Smooth muscle cell (in vitro differentiated cells): Measurements from ENCODE around the gene MAN1A2. TPM values are rescaled to one million over a fixed set of nuclear protein-coding genes. Genes with fewer than 3 reads are reported as not detected.

Experiments used
- DNase-seq: peaks from one replicate; lab custom pipeline; 2025; ENCODE audit not compliant: unreplicated experiment; lab: John Stamatoyannopoulos, UW
- H2AFZ ChIP-seq: fragments of 200-600 bp; sonication (generic); 2 replicates; pipeline ENCODE4 v1.6.0; 2016; ENCODE audit warnings: antibody characterized with exemption, low read depth, mild to moderate bottlenecking
- H3F3A ChIP-seq: fragments of 200-600 bp; sonication (generic); 2 replicates; pipeline ENCODE4 v1.6.0; 2017; ENCODE audit warnings: antibody characterized with exemption, low read depth
- H3K27ac ChIP-seq: fragments of 200-600 bp; sonication (generic); 2 replicates; pipeline ENCODE4 v1.5.1; 2016; ENCODE audit warnings: low read depth, mild to moderate bottlenecking
- H3K27me3 ChIP-seq: fragments of 200-600 bp; sonication (generic); 2 replicates; pipeline ENCODE4 v1.6.1; 2016; ENCODE audit warnings: low read depth, mild to moderate bottlenecking
- H3K36me3 ChIP-seq: fragments of 200-600 bp; sonication (generic); 2 replicates; pipeline ENCODE4 v1.5.1; 2016; ENCODE audit warnings: low read depth
- H3K4me1 ChIP-seq: fragments of 200-600 bp; sonication (generic); 2 replicates; pipeline ENCODE4 v1.5.1; 2016; ENCODE audit warnings: low read depth
- H3K4me2 ChIP-seq: fragments of 200-600 bp; sonication (generic); 2 replicates; pipeline ENCODE4 v1.6.0; 2016; ENCODE audit warnings: mild to moderate bottlenecking
- H3K4me3 ChIP-seq: fragments of 200-600 bp; sonication (generic); 2 replicates; pipeline ENCODE4 v1.5.1; 2016; ENCODE audit warnings: mild to moderate bottlenecking
- H3K79me2 ChIP-seq: fragments of 200-600 bp; sonication (generic); 2 replicates; pipeline ENCODE4 v1.6.0; 2016; ENCODE audit warnings: low read depth, mild to moderate bottlenecking
- H3K9ac ChIP-seq: fragments of 200-600 bp; sonication (generic); 2 replicates; pipeline ENCODE4 v1.6.0; 2016; ENCODE audit warnings: low read depth
- H3K9me3 ChIP-seq: fragments of 200-600 bp; sonication (generic); replicated peaks from 2 replicates; pipeline ENCODE4 v1.5.1; 2016; ENCODE audit warnings: low read depth
- H4K20me1 ChIP-seq: fragments of 200-600 bp; sonication (generic); 2 replicates; pipeline ENCODE4 v1.6.0; 2016; ENCODE audit warnings: low read depth
- WGBS: methylation state at CpG from one replicate; pipeline ENCODE4 v1.1.7; 2016; ENCODE audit warnings: low lambda C conversion rate; 5-methylcytosine and 5-hydroxymethylcytosine counted together
- polyA plus RNA-seq: library from polyadenylated mRNA; unstranded; fragments of >200 nt; fragmentation: Nextera tagmentation; extraction: Ambion mirVana; gene quantifications from 2 replicates; pipeline ENCODE4 v1.2.1, GENCODE V29; 2016
- total RNA-seq: library from RNA; depleted of rRNA; stranded (reverse); fragments of >200 nt; gene quantifications from 2 replicates; pipeline ENCODE4 v1.2.3, GENCODE V29; 2014
- TF ChIP-seq, protein P1 (sequence below): fragments of 200-600 bp; sonication (generic); IDR thresholded peaks from 2 replicates; pipeline ENCODE4 v1.5.1; 2017; ENCODE audit warnings: borderline replicate concordance, mild to moderate bottlenecking, antibody characterized with exemption; ENCODE audit not compliant: insufficient read depth, poor library complexity, severe bottlenecking

MAN1A2 gene
- total and polyA plus RNA-seq, 2 experiments from 2014 or later: 18.2 to 48.8 TPM

DNA sequence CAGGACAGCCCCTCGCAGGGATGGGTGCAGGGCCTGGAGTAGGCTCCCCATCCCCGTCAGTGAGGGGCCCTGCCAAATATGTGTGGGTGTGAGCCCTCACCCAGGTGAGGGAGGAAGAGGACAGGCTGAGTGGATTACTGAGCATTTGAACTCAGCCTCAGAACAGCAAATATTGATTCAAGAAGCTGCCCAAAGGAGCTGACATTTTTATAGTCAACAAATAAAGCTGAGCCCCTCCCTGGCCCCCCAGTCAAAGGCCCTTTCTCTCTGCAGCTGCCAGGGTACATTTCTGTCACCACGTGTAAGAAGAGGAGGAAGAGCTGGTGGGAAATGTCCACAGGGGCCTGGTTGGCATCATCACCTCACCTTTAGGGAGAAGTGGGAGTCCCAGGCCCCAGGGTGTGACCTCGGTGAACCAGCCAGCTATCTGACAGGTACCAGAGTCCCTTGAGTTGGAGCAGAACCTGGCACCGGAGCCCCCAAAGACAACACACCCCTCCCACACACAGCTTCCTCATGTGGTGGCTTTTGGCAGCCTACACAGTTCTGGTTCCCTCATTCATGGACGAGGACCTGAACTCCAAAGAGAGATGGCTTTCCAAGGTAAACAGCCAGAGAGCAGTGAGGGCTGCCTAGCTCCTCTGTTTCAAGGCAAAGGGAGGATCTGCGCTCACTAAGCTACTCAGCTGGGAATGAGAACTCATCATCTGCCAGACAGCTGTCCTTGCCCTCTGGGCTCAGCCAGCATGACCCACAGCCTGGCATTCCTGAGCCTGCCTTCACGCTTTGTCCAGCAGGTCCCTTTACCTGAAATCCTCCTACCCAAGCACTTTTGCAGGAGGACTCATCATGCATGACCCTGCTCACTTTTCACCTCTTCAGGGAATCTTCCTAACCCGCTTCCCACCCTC lies 195.6 kb downstream of the MAN1A2 start:
- H3K27ac ChIP-seq: no peak overlapping the region
- TF ChIP-seq, protein P1, sequence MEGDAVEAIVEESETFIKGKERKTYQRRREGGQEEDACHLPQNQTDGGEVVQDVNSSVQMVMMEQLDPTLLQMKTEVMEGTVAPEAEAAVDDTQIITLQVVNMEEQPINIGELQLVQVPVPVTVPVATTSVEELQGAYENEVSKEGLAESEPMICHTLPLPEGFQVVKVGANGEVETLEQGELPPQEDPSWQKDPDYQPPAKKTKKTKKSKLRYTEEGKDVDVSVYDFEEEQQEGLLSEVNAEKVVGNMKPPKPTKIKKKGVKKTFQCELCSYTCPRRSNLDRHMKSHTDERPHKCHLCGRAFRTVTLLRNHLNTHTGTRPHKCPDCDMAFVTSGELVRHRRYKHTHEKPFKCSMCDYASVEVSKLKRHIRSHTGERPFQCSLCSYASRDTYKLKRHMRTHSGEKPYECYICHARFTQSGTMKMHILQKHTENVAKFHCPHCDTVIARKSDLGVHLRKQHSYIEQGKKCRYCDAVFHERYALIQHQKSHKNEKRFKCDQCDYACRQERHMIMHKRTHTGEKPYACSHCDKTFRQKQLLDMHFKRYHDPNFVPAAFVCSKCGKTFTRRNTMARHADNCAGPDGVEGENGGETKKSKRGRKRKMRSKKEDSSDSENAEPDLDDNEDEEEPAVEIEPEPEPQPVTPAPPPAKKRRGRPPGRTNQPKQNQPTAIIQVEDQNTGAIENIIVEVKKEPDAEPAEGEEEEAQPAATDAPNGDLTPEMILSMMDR: no peak
- no peak overlapping the region for H3K4me3 ChIP-seq
- no peaks in the 10 kb centered on the region for H3K36me3 ChIP-seq
- no peaks in the 10 kb centered on the region for H3K9me3 ChIP-seq
- H2AFZ ChIP-seq: no peak overlapping the region
- 92% methylated on average over 9 of the region's 9 CpGs for WGBS
- no peaks in the 10 kb centered on the region for H3K4me1 ChIP-seq
- no peaks in the 10 kb centered on the region for H3F3A ChIP-seq
- H3K27me3 ChIP-seq: no peaks in the 10 kb centered on the region
- no peak for DNase-seq
- no peak overlapping the region for H3K9ac ChIP-seq
- H3K79me2 ChIP-seq: no peaks in the 10 kb centered on the region
- H3K4me2 ChIP-seq: no peak overlapping the region
- no peaks in the 10 kb centered on the region for H4K20me1 ChIP-seq

DNA sequence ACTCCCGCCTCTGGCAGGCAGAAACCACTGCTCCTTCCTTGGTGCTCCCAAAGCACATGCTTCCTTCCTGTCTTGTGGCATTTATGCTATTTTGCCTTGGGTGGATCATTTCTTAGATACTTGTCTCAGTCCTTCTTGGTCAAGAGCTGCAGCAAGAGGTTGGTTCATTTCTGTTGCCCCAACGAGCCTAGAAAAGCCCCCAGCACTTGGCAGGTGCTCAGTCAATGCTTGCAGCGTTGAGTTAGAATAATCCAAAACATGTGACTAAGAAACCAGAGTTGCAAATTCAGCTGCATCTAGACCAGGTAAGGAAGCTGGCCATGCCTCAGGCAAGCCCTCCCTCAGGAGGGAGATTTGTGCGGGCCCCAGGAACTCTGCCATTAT lies 196.2 kb downstream of the MAN1A2 start:
- no peak overlapping the region for H2AFZ ChIP-seq
- WGBS: 93% methylated on average over 4 of the region's 4 CpGs
- DNase-seq: no peak

DNA sequence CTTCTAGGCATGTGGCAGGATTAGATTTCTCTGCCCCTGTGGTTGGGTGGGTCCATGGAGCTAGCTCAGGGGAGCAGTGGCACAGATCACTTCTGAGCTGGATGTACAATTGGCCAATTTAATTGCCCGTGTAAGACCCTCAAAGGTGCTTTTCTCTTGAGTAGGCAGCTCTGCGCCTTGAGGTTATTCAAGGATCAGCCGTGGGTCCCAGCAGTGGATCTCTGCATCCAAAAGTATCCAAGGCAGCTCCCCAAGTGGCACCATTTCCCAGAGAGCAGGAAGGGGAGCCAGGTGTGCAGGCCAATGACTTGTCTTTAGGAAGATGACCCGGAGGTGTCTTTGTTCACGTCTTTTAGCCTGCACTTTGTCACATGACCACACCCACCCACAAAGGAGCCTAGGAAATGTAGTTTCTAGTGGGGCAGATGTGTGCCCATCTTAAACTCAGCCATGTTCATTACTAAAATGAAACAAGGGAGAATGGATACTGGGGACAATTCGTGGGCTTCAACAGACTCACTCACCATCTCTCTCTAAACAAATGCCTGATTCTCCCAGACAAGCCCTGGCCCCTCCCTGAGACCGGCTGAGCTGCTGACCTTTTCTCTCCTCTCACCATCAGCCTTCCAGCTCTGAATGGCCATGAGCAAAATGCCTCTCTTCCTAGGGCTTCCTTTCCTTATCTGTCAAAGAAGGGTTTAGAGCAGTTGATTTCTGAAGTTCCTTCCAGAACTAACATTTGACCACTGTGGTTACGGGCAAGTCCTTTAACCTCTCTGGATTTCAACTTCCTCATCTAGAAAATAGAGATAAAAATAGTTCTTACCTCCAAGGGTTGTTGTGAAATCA lies 197.2 kb downstream of the MAN1A2 start:
- H3K36me3 ChIP-seq: no peaks in the 10 kb centered on the region
- no peaks in the 10 kb centered on the region for H4K20me1 ChIP-seq
- no peaks in the 10 kb centered on the region for H3K79me2 ChIP-seq
- no peak overlapping the region for H3K4me3 ChIP-seq
- no peak overlapping the region for H3K9ac ChIP-seq
- H2AFZ ChIP-seq: no peak overlapping the region
- no peaks in the 10 kb centered on the region for H3K27me3 ChIP-seq
- no peak for DNase-seq
- no peaks in the 10 kb centered on the region for H3F3A ChIP-seq
- H3K27ac ChIP-seq: no peak overlapping the region
- no peak overlapping the region for H3K4me2 ChIP-seq
- WGBS: 84% methylated on average over 8 of the region's 8 CpGs
- H3K4me1 ChIP-seq: no peaks in the 10 kb centered on the region
- TF ChIP-seq, protein P1: no peak
- no peaks in the 10 kb centered on the region for H3K9me3 ChIP-seq

More for the DNA sequence above, 196.2 kb downstream of the MAN1A2 start:
- Histone ChIP-seq H3K79me2 (no peaks in the 10 kb centered on the region), H3K9me3 (no peaks in the 10 kb centered on the region), H3F3A (no peaks in the 10 kb centered on the region), H3K9ac (no peak overlapping the region), H3K27me3 (no peaks in the 10 kb centered on the region), H3K4me1 (no peaks in the 10 kb centered on the region), H3K36me3 (no peaks in the 10 kb centered on the region), H3K4me2 (no peak overlapping the region), H3K4me3 (no peak overlapping the region), H4K20me1 (no peaks in the 10 kb centered on the region), H3K27ac (no peak overlapping the region)
- TF ChIP-seq, protein P1: no peak
